ENCODE data around the gene ARHGEF28.

The ARHGEF28 gene

DNA sequence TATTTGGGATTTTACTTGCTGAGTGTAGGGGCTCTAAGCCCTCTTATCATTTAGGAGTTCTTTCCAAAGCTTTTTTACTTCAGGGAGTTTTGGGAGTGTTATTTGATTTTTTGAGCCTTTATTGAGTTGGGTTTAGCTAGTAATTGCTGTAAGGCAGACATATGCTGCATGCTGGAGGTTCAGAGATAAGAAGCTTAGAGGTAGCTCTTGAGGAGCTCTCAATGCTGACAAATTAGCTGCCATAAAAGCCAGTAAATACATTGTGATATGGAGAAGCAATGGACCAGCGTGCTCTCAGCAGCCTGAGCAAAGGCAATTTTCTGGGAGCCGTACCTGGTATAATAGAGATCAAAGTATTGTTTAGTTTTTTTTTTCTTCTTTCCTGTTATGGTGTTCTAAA is 11.6 kb downstream of the ARHGEF28 start:
- TF ChIP-seq FOXP2 (optimal IDR thresholded peaks at IDR 0.05; ENCODE audit: borderline replicate concordance, extremely low read depth, extremely low read length, insufficient read depth) (no peak), POLR2AphosphoS5 (IDR thresholded peaks at IDR 0.05; ENCODE audit: low read depth, low read length) (no peak)

DNA sequence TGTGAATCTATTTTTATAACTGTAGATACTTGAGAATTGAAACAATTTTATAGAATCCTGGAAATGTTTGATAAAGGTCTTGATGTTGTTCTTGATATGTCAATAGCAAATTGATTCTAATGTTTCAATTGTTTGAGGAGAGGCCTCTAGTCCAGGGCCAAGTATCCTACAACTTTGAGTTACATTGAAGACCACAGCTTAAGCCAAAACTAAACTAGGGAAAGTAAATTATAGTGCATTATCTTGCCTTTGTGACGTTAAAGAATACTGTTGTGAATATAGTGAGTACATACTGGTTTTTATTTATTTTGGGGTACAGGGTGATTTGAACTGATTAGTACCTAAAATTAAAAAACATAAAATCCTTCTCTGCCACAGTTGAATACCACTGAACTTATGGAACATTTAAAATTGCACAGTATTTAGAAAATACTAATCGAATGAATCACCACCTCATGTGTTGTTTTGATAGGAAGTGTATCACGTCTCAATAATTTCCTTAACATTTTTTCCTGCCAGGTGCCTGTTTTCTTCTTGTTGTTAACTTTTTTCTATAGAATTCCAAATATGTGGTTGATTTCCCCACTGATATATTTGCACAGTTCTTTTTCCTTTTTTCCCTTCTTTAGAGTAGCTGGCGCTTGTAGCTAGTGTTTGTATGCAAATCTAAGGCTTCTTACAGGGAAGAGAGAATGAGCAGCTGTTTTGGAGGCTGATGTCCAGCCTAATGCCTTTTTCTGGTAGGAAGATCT is 12.5 kb downstream of the ARHGEF28 start:
- no peak for TF ChIP-seq FOXP2 (optimal IDR thresholded peaks at IDR 0.05; ENCODE audit: borderline replicate concordance, extremely low read depth, extremely low read length, insufficient read depth)
- TF ChIP-seq, protein P1, sequence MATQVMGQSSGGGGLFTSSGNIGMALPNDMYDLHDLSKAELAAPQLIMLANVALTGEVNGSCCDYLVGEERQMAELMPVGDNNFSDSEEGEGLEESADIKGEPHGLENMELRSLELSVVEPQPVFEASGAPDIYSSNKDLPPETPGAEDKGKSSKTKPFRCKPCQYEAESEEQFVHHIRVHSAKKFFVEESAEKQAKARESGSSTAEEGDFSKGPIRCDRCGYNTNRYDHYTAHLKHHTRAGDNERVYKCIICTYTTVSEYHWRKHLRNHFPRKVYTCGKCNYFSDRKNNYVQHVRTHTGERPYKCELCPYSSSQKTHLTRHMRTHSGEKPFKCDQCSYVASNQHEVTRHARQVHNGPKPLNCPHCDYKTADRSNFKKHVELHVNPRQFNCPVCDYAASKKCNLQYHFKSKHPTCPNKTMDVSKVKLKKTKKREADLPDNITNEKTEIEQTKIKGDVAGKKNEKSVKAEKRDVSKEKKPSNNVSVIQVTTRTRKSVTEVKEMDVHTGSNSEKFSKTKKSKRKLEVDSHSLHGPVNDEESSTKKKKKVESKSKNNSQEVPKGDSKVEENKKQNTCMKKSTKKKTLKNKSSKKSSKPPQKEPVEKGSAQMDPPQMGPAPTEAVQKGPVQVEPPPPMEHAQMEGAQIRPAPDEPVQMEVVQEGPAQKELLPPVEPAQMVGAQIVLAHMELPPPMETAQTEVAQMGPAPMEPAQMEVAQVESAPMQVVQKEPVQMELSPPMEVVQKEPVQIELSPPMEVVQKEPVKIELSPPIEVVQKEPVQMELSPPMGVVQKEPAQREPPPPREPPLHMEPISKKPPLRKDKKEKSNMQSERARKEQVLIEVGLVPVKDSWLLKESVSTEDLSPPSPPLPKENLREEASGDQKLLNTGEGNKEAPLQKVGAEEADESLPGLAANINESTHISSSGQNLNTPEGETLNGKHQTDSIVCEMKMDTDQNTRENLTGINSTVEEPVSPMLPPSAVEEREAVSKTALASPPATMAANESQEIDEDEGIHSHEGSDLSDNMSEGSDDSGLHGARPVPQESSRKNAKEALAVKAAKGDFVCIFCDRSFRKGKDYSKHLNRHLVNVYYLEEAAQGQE (IDR thresholded peaks at IDR 0.05; ENCODE audit: insufficient read depth in 1 of 2, low read depth in 2 of 2, low read length in 2 of 2): no peak
- no peak for TF ChIP-seq POLR2AphosphoS5 (IDR thresholded peaks at IDR 0.05; ENCODE audit: low read depth, low read length)
- TF ChIP-seq SIN3A (IDR thresholded peaks at IDR 0.05; ENCODE audit: borderline replicate concordance, insufficient read depth, low read length): no peak
- TF ChIP-seq TAF1 (IDR thresholded peaks at IDR 0.05; ENCODE audit: borderline replicate concordance, insufficient read depth, low read length): no peak

DNA sequence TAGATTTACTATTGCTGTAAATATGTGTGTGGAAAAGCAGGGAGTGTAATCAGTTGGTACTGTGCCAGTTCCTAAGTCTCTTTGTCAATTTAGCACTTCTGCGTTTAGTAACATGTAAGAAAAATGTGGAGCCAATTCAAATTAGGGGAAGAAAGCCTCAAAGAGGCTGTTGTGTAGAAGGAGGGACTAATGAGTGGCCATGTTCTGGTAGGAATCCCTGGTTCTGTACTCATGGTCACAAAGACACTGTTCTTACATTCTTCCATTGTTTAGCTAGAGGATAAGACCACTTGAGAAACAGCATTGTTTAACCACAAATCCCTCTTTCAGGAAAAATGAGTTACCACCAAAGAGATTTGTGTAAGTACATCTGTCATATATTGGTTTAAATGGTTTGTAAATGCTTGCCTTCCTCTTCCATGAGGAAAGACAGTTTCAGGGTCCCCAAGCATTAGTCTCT is 14.9 kb downstream of the ARHGEF28 start:
- TF ChIP-seq FOXP2 (optimal IDR thresholded peaks at IDR 0.05; ENCODE audit: borderline replicate concordance, extremely low read depth, extremely low read length, insufficient read depth) (no peak), POLR2AphosphoS5 (IDR thresholded peaks at IDR 0.05; ENCODE audit: low read depth, low read length) (no peak), TAF1 (IDR thresholded peaks at IDR 0.05; ENCODE audit: borderline replicate concordance, insufficient read depth, low read length) (no peak), SIN3A (IDR thresholded peaks at IDR 0.05; ENCODE audit: borderline replicate concordance, insufficient read depth, low read length) (no peak)
- TF ChIP-seq, protein P1 (IDR thresholded peaks at IDR 0.05; ENCODE audit: insufficient read depth in 1 of 2, low read depth in 2 of 2, low read length in 2 of 2): no peak

DNA sequence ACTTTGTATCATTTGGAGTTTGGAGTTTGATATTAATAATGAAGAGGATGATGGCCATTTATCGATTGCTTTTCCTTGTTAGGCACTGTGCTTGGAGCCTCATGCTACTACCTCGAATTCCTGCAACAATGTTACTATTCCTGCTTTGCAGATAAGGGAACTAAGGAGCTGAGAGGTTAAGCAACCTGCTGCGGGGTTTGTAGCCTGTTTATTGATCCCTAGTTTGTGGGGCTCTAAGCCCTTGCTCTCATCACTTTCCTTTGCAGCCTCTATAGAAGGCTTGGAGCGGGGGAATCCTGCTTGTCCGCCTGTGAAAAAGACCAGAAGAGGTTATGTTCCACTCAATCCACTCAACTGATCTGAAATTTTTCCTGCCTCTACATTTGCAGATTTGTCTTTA is 15.8 kb downstream of the ARHGEF28 start:
- TF ChIP-seq POLR2AphosphoS5 (IDR thresholded peaks at IDR 0.05; ENCODE audit: low read depth, low read length) (no peak), FOXP2 (optimal IDR thresholded peaks at IDR 0.05; ENCODE audit: borderline replicate concordance, extremely low read depth, extremely low read length, insufficient read depth) (no peak), SIN3A (IDR thresholded peaks at IDR 0.05; ENCODE audit: borderline replicate concordance, insufficient read depth, low read length) (no peak)
- TF ChIP-seq, protein P1 (IDR thresholded peaks at IDR 0.05; ENCODE audit: insufficient read depth in 1 of 2, low read depth in 2 of 2, low read length in 2 of 2): no peak

DNA sequence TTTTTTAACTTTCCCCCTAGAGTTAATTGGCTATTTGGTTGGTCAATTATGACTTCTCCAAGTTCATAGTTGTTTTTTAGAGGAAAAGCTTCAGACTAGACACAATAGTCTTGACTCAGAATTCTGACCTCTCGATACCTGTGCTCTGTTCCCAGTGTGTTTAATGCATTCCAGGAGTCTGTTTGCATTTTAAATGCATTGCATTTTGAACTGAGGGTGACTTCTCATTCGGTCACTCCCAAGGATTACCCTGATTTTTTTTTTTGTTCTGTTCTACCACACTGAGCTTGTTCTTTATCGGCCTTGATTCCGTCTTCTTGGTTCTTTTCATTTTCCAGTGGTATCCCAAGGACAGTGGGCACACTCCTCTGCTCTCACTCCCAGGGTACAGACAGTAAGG is 16.3 kb downstream of the ARHGEF28 start:
- TF ChIP-seq, protein P1 (IDR thresholded peaks at IDR 0.05; ENCODE audit: insufficient read depth in 1 of 2, low read depth in 2 of 2, low read length in 2 of 2): no peak
- TF ChIP-seq POLR2AphosphoS5 (IDR thresholded peaks at IDR 0.05; ENCODE audit: low read depth, low read length) (no peak), TAF1 (IDR thresholded peaks at IDR 0.05; ENCODE audit: borderline replicate concordance, insufficient read depth, low read length) (no peak), FOXP2 (optimal IDR thresholded peaks at IDR 0.05; ENCODE audit: borderline replicate concordance, extremely low read depth, extremely low read length, insufficient read depth) (no peak), SIN3A (IDR thresholded peaks at IDR 0.05; ENCODE audit: borderline replicate concordance, insufficient read depth, low read length) (no peak)
